GM18507 (cell line): ENCODE results near the gene TMCO2.
"Not testable (repeated sequence)": the region's sequence is repeated elsewhere in the genome, so short reads cannot be mapped to it uniquely, and the experiment has no call there.

Experiments used
- DNase-seq: peaks from one replicate; pipeline ENCODE4 v3.0.0; 2011; ENCODE audit warnings: low read depth; ENCODE audit not compliant: insufficient read length; ENCODE audit errors: extremely low spot score
- FAIRE-seq: peaks from 2 replicates; lab custom pipeline; 2011; peaks lifted over from hg19 to GRCh38; lab: Jason Lieb, UNC

The TMCO2 gene

GRCh38 chr1:40247655-40248054 is at the start of gene TMCO2:
TMCO2 (plus strand) TSS chr1:40247937; CDS start chr1:40247994, 57 bp downstream.
- FAIRE-seq (no peak), DNase-seq (no peak)

- FAIRE-seq (no peak), DNase-seq (no peak)
These were observed 48.6 kb upstream of the TMCO2 start for GRCh38 chr1:40199126-40199525.

- DNase-seq, result no peak
These were observed 42.9 kb upstream of the TMCO2 start for GRCh38 chr1:40204856-40205255.

GRCh38 chr1:40210511-40211204 is 37.1 kb upstream of the TMCO2 start:
- no peak for DNase-seq
- no peak for FAIRE-seq

More at GRCh38 chr1:40204856-40205255, 42.9 kb upstream of the TMCO2 start:
- no peak for FAIRE-seq

- DNase-seq, result no peak
- no peak for FAIRE-seq
These were observed 29.4 kb upstream of the TMCO2 start for GRCh38 chr1:40218333-40218732.

- not testable (repeated sequence) for FAIRE-seq, DNase-seq
These were observed 26.2 kb upstream of the TMCO2 start for GRCh38 chr1:40221471-40221905.

GRCh38 chr1:40221977-40222772 is 25.6 kb upstream of the TMCO2 start:
- no peak for FAIRE-seq
- DNase-seq, result no peak

- DNase-seq, result no peak
- FAIRE-seq, result peak; percentile 26
These were observed 23.7 kb upstream of the TMCO2 start for GRCh38 chr1:40224040-40224439.

GRCh38 chr1:40226192-40226591 is 21.5 kb upstream of the TMCO2 start:
- no peak for DNase-seq

GRCh38 chr1:40232444-40232843 is 15.3 kb upstream of the TMCO2 start:
- FAIRE-seq (peak; percentile 100), DNase-seq (peak; percentile 50)

More at GRCh38 chr1:40226192-40226591, 21.5 kb upstream of the TMCO2 start:
- FAIRE-seq, result no peak

- DNase-seq, result no peak
- no peak for FAIRE-seq
These were observed 8.1 kb upstream of the TMCO2 start for GRCh38 chr1:40239626-40240025.

GRCh38 chr1:40240390-40240789 is 7.3 kb upstream of the TMCO2 start:
- no peak for FAIRE-seq

GRCh38 chr1:40241362-40241761 is 6.4 kb upstream of the TMCO2 start:
- FAIRE-seq (no peak), DNase-seq (no peak)

More at GRCh38 chr1:40240390-40240789, 7.3 kb upstream of the TMCO2 start:
- no peak for DNase-seq

GRCh38 chr1:40243351-40243750 is 4.4 kb upstream of the TMCO2 start:
- FAIRE-seq, result no peak
- no peak for DNase-seq

- DNase-seq (no peak), FAIRE-seq (no peak)
These were observed 3.5 kb upstream of the TMCO2 start for GRCh38 chr1:40244138-40244744.

GRCh38 chr1:40245686-40246085 is 2.1 kb upstream of the TMCO2 start:
- no peak for DNase-seq
- FAIRE-seq, result no peak

GRCh38 chr1:40248412-40248811 is 675 bp downstream of the TMCO2 start:
- no peak for FAIRE-seq

GRCh38 chr1:40251456-40251855 is 3.7 kb downstream of the TMCO2 start:
- DNase-seq (no peak), FAIRE-seq (no peak)

More at GRCh38 chr1:40248412-40248811, 675 bp downstream of the TMCO2 start:
- DNase-seq, result no peak

- FAIRE-seq, result no peak
- DNase-seq, result no peak
These were observed 4.9 kb downstream of the TMCO2 start for GRCh38 chr1:40252601-40253000.

GRCh38 chr1:40255231-40255630 is 7.5 kb downstream of the TMCO2 start:
- DNase-seq (no peak), FAIRE-seq (no peak)
